ENCODE results near the gene NPAS1.

DNA sequence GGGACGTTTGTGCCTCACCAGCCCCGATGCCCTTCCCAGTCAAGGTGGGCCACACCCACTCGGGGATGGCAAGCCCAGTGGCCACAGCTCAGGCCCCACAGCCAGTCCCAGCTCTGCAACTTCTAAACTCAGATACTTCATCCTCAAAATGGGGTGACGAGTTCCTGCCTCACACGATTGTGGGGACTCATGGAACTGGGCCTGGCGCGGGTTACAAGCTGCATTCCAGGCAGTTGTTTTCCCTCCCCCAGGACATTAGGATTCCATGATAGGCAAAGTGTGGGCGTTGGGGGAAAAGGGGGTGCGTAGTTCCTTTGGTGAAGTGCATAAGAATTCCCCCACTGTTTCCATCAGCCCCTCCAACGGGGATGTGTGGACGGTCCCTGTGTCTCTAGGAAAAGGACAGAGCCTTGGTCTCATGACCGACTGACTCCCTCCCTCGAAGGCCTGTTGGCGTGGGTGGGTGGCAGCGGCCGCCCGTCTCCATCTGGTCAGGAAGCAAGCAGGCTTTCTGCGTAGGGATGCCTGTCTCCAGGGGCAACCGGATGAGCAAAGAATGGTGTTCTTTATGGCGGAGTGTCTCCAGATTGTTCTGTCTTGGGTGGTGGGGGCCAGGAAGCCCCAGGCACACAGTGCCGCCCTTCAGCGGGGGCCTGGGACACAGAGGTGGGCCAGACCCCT, 21.1 kb upstream of the NPAS1 start:
- TF ChIP-seq, protein P1, sequence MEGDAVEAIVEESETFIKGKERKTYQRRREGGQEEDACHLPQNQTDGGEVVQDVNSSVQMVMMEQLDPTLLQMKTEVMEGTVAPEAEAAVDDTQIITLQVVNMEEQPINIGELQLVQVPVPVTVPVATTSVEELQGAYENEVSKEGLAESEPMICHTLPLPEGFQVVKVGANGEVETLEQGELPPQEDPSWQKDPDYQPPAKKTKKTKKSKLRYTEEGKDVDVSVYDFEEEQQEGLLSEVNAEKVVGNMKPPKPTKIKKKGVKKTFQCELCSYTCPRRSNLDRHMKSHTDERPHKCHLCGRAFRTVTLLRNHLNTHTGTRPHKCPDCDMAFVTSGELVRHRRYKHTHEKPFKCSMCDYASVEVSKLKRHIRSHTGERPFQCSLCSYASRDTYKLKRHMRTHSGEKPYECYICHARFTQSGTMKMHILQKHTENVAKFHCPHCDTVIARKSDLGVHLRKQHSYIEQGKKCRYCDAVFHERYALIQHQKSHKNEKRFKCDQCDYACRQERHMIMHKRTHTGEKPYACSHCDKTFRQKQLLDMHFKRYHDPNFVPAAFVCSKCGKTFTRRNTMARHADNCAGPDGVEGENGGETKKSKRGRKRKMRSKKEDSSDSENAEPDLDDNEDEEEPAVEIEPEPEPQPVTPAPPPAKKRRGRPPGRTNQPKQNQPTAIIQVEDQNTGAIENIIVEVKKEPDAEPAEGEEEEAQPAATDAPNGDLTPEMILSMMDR (IDR thresholded peaks at IDR 0.05; ENCODE audit: low read depth, low read length, poor library complexity, severe bottlenecking): no peak
- no peak for TF ChIP-seq EZH2phosphoT487 (IDR thresholded peaks at IDR 0.05; ENCODE audit: borderline replicate concordance, low read length)

Measured in DOHH2 (cell line).